ENCODE results near the gene ZYG11A. TPM values are rescaled to one million over a fixed set of nuclear protein-coding genes. Genes with fewer than 3 reads are reported as not detected.
"Not testable (repeated sequence)": the region's sequence is repeated elsewhere in the genome, so short reads cannot be mapped to it uniquely, and the experiment has no call there.

ZYG11A gene
- total and polyA plus RNA-seq, 2 of the 13 experiments (the other 11 are each of a cell fraction or from before 2014, with no cell fraction given), result not detected

- intact Hi-C loops (cut with micrococcal nuclease; ENCODE audit: unreplicated experiment), result no loop called here
- DNase-seq (ENCODE audit: low spot score) (no peak), FAIRE-seq (no peak), ATAC-seq (no peak)
- Histone ChIP-seq H3K4me2 (ENCODE audit: low read depth, low read length) (no peak overlapping the region), H3K27ac (ENCODE audit: extremely low read length, insufficient read depth, low read length) (no peak overlapping the region), H3K9ac (ENCODE audit: insufficient read depth, low read depth, low read length) (no peak overlapping the region), H4K20me1 (ENCODE audit: insufficient read depth, low read length) (no peaks in the 10 kb centered on the region), H2AFZ (ENCODE audit: low read length) (no peak overlapping the region), H3K9me3 (ENCODE audit: low read length) (no peaks in the 10 kb centered on the region), H3K4me3 (replicated peaks in 1 of 3; ENCODE audit: insufficient read depth in 1 of 3, low read depth in 2 of 3, low read length in 3 of 3) (no peak overlapping the region), H3K4me1 (ENCODE audit: insufficient read depth, low read length) (peaks cover 33% of the 10 kb centered on the region), H3K79me2 (ENCODE audit: insufficient read depth, low read length) (no peaks in the 10 kb centered on the region), H3K27me3 (ENCODE audit: control insufficient read depth in 1 of 2, insufficient read depth in 2 of 2, low read length in 2 of 2) (no peaks in the 10 kb centered on the region), H3K36me3 (replicated peaks in 1 of 2; ENCODE audit: control insufficient read depth in 1 of 2, insufficient read depth in 2 of 2, low read length in 2 of 2) (no peaks in the 10 kb centered on the region)
- CTCF ChIA-PET (ENCODE audit: low intra/inter-chr PET ratio, low total read pairs), result no interaction called here
- in situ Hi-C loops (cut with HindIII; ENCODE audit: extremely low pct_ligation_motif_present, low pct_unique_long_range_greater_than_20kb), result no loop called here
- POLR2A ChIA-PET, result interaction anchor here (0.7 kb wide), 1 partner anchor 148 kb away, joined by 3 read pairs; no protein-coding TSS in a partner anchor
- 24% methylated on average over 2 of the region's 2 CpGs for WGBS (ENCODE audit: low lambda C conversion rate)
- no peak for TF ChIP-seq MBNL3 (CRISPR knock-in tag; conservative IDR thresholded peaks at IDR 0.05)
- no TSS peak for BruUV-seq (replicated peaks)
These were observed 24.7 kb downstream of the ZYG11A start for GRCh38 chr1:52867087-52867863.

GRCh38 chr1:52869727-52870126, 27.2 kb downstream of the ZYG11A start:
- intact Hi-C loops (cut with micrococcal nuclease; ENCODE audit: unreplicated experiment); ATAC-seq; H3K9ac ChIP-seq (ENCODE audit: insufficient read depth, low read depth, low read length); H2AFZ ChIP-seq (ENCODE audit: low read length); H3K4me3 ChIP-seq (replicated peaks in 1 of 3; ENCODE audit: insufficient read depth in 1 of 3, low read depth in 2 of 3, low read length in 3 of 3); CTCF ChIA-PET (ENCODE audit: low intra/inter-chr PET ratio, low total read pairs); H3K27ac ChIP-seq (ENCODE audit: extremely low read length, insufficient read depth, low read length); H4K20me1 ChIP-seq (ENCODE audit: insufficient read depth, low read length); H3K27me3 ChIP-seq (ENCODE audit: control insufficient read depth in 1 of 2, insufficient read depth in 2 of 2, low read length in 2 of 2); in situ Hi-C loops (cut with HindIII; ENCODE audit: extremely low pct_ligation_motif_present, low pct_unique_long_range_greater_than_20kb); H3K9me3 ChIP-seq (ENCODE audit: low read length); DNase-seq (ENCODE audit: low spot score); FAIRE-seq; H3K36me3 ChIP-seq (replicated peaks in 1 of 2; ENCODE audit: control insufficient read depth in 1 of 2, insufficient read depth in 2 of 2, low read length in 2 of 2); BruUV-seq (replicated peaks); POLR2A ChIA-PET; H3K79me2 ChIP-seq (ENCODE audit: insufficient read depth, low read length); H3K4me2 ChIP-seq (ENCODE audit: low read depth, low read length): not testable (repeated sequence)
- peaks cover 19% of the 10 kb centered on the region for H3K4me1 ChIP-seq (ENCODE audit: insufficient read depth, low read length)
- WGBS (ENCODE audit: low lambda C conversion rate), result 70% methylated on average over 12 of the region's 29 CpGs

All from HepG2 (cell line).